T-helper 2 cell (primary cell): Measurements from ENCODE around the gene ROR1.

ENCODE experiments used
- DNase-seq, 5 experiments: peaks; one replicate each; pipeline versions ENCODE4 v3.0.0 to v3.0.0-alpha.2; 2012 to 2022

Gene ROR1

DNA sequence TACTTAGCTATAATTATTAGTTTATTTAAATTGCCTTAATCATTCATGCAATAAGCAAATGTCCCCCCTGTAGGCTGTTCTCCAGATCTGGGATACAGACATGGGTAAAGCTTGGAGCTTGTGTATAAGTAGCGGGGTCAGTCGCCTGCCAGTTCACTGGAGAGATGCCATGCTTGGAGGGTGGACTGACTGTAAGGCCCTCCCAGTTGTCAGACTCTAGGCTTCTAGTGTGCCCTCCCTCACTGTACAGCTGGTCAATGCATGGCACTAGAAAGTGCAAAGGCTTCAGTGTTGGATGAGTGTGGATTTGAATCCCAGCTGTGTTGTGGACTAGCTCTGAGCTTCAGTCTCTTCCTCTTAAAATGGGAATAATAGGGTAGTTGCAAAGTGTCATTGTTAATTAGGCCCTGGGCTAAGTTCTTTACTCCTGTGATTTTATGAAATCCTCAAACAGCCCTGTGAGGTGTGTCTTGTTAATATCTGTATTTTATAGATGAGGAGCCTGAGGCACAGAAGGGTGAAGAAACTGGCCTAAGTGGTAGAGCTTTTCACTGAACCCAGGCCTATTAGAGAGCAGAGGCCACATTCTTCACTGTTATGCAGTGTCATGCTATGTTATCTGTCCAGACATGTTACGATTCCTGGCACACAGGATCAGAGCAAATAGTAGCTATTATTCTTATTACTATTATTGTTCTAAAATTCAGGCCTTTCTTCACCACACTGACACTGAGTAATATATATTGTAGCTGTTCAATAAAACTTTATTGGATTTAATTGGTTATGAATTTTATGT lies 85.9 kb downstream of the ROR1 start:
- no peak for DNase-seq

DNA sequence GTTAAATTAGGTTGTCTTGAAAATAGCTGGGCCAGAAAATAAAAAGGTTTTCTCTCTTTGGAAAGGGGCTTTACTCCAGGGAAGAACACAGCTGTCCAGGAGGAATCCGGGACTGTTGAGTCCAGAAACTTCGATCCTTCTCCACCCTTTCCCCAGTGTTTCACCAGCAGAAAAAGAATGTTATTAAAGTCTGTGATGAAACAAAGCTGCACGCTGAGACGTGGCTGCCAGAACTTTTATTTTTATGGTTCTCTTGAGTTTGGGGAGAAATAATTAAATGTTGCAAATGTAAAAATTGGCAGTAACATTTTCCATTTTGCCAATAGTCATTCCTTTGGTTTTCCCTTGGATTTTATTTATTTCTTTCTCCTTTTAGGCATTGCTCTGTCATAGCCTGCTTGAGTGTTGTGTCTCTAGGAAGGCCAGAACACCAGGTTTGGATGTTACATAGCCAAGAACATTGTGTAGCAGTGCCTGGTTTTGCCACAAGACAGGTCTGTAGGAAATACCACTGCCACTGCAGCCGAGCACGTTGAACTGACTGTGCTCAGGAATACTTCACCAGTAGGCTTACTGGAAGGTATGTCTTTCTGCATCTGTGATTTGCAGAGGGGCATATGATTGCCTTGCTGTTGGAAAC lies 87.4 kb downstream of the ROR1 start:
- DNase-seq = no peak

DNA sequence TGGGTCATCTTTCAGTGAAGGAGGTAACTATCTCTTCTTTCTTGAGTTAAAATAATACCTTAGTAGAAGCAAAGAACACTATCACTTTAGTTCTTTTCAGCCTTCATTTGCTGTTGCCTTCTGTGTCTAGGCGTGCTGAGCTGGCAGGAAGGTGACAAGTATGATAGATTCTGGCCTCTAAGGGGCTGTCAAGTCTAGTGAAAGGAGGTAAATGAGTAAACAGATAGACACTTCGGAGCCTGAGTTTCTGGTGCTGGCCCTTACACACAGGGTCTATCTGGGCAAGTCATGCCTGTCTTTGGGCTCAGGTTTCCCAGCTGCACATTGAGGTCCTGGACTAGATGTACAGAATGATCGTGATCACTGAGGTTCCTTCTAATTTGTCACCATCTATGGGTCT lies 89.3 kb downstream of the ROR1 start:
- DNase-seq = no peak

DNA sequence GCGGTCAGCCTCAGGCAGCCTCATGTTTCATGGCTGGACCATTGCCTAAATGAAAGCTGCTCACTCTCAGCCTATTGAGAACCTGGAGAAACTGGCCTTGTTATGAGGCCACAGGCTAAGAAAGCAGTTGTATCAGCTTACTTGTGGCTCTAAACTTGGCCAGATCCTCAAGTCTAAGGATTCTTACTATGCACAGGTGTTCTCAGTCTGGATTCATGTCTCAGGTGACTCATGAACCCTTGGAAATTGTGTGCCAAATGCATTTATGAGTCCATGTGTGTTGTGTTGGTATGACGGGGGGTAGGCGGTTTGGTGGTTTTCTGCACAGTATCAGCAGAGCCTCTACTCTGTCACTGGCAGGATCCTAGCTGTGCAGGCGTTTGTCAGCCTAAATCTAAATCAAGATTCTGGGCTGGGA lies 90.4 kb downstream of the ROR1 start:
- DNase-seq = no peak

DNA sequence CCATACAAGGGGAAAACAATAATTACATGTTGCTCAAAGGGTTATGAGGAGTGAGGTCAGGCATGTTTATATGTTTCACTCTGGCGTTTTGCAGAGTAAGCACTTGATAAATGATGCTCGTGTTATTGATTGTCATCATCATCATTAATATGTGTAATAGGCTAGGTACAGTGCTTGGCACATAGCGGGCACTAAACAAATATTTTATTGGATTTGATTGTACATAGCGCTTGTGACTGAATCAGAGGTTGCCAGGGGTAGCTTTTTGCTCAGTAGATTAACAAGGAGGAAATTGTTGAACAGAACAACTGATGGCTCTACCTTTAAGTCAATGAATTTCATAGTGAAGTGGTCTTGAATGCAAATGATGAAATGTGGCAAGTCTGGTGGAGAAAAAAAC lies 91.7 kb downstream of the ROR1 start:
- DNase-seq = no peak

DNA sequence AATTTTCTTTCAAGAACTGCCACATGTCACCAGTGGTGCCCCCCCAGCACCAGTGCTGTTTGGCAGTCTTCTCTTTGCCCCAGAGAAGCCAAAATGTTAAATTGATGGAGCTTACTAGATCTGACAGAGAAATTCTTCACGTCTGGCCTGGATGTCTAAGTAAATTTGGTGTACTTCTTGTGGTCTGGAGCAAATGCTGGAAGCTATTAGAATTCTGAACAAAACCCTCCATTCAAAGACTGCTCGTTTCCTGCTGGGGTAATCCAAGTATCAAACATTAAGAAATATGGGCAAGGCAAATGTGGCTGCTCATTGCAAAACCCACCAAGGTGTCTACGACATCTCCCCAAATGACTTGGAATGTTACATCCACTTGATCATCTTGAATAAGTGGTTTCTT lies 92.3 kb downstream of the ROR1 start:
- no peak for DNase-seq

DNA sequence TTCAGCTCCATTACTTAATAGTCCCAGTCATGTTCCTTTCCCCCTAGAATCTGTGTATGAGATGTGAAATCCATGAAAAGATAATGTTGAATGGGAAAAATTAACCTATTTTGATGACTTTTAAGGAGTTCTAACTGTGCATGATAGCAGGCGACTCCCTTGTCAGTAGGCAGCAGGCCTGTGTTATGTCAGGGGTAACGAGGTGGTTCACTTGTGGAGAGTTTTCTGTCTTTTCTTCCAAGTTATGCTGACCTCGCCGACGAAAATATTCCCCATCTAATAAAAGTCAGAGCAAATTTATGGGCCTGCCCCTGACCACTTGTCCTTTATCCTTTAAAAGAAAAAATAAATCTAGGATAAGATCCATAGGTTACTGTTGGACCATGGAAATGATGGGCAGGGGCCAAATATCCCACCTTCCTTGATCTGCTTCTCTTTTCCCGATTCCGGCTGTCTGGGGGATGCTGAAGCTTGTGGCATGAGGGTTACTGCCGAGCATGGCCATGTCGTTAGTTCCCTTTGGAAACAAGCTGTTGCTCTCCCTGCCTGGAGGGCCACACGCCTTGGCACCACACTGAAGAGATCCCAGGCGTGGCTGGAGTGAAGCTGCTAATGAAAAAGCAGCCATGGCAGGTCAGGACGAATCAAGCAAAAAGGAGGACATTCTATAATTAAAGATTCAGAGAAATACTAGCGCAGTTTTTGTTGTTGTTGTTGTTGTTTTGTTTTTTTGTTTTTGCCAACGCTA lies 93.8 kb downstream of the ROR1 start:
- no peak for DNase-seq

DNA sequence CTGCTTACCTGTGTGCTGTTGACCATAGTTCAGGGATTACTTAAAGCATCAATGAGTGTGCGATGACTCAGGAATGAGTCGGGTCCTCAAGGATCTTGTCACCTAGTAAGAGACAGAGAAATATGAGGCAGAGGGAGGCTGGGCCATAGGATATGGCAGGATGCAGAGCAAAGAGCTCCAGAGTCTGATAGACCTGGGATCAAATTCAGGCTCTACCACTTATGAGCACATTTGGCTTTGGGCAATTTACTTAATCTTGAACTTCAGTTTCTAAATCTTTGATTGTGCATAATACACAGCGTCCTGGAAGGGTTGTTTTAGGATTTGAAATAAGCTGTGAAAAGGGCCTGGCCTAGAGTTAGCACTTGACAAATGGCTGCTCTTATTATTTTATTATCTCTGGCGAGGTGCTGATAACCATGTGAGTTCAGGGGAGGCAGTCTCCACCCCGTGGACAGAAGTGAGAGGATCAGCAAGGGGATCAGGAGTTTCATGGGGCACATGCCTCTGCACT lies 94.5 kb downstream of the ROR1 start:
- no peak for DNase-seq

DNA sequence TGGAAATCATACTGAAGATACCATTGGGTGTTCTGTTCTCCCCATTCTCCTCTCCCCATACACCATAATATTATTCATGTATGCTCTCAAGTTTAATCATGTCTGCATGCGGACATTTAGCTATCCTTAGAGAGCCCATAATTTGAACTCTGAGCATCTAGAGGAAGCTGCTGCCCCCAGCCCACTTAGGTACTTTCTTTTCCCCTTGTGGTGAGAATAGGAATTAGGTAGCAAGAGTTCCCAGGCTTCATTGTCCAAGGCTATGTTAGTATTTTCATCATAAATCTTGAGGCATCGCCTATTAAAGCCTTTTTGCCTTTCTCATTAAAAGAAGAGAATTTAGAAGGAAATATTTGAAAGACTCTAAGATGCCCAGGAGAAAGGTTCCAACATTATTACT lies 96.3 kb downstream of the ROR1 start:
- DNase-seq = no peak

DNA sequence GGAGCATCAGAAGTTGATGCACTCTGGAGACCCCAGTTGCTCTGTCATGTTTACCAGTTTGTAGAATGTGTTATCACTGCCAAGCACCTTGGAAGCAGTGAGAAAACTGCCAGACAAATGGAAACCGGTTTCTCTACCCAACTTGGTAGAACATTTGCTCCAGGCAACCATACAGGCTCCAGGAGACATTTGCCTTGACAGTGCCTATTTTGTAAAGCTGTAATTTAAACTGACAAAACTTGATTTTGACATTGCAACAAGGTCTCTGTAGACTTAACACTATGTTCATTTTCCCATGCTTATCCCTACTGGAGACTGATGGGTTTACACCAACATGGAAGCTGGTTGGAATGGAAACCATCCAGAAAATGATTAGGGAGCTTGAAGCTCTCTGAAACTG lies 97.6 kb downstream of the ROR1 start:
- no peak for DNase-seq

DNA sequence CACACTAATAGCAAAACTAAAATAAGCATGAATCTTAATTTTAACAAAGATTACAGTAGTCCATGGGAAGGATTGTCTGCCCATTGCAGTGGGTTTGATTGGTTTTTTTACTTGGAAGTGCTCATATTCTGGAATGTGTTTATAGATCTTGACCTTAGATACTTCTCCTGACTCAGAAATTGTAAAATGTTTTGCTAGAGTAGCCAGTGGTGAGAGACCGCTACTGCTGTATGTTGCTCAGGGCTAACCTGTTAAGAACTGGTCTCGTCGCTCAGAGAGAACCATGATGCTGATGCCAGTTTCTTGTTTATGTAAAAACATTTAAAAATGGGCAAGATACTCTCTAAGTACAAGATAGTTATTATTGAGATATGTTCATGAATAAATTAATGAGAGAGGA lies 99.9 kb downstream of the ROR1 start:
- no peak for DNase-seq

DNA sequence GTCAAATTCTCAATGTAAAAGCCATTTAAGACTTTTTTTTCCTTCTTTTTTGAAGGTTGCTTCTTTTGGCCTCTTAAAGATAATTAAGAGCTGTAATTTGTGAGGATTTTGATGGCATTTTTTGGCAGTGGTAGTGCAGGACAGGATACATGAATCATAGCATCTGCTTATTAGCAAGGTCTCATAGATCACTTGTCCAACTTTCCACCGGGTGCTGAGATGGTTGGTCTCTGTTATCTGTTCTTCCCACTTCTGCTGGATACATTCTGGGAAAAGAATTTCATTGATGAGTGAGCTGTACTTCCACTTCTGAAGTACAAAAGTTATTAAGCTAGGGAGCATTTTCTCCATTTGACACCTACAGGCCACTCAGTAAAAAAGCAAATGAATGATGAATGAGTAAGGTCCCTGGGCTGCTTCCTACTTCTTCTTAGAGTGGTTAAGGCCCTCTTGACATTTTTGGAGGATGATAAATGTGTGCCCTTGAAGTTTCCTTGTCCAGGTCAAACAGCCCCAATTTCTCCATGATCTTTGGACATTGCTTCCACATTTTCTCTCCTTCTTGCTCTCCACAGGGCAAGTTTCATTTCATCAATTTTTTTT lies 100.6 kb downstream of the ROR1 start:
- no peak for DNase-seq

DNA sequence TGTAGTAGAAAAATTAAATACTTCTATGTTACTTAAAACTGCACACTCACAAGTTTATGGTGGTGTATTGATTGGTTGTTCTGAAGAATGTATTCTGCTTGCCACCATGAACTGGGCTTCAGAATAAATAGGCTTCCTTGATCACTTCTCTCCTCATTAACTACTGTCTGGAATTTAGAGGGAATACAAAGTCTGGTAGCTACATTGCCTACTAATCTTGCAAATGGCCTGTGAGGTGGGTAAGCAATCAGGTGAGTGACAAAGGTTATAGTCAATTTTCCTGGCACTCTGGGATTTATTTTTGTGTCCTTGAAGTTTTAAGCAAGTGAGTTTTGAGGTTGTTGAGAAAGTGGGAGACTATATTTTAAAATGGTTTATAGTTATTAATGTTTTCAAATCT lies 101.8 kb downstream of the ROR1 start:
- DNase-seq = no peak

DNA sequence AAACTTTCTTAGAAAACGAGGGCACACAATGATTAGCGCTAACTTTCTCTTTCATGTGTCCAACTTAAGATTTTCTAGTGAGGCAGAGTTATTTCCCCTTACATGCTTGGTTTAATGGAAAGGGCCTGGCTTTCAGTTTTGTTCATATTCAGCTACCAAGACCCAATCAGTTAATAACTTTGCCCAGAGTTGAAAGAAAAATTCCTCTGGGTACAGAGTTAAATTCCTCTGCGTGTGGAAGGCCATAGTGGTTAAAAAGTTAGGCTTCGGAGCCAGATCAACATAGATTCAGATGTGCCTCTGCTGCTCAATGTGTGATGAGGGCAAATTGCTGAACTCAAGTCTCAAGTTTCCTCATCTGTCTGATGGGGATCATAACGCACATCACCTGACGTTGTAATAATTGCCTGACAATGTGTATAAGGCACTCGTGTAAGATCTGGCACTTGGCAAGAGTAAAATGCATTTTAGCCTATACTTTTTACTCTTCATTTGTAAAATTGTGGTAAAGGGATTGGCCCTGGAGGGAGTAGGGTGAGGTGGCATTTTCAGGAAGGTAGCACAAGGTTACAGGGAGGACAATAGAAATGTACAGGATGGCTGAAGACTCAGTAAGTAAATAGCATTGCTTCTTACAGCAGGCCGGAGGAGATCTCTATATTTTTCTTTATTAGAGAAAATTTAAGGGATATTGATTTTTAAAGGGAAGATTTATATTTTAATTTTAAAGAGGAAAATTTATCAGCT lies 103.4 kb downstream of the ROR1 start:
- no peak for DNase-seq

DNA sequence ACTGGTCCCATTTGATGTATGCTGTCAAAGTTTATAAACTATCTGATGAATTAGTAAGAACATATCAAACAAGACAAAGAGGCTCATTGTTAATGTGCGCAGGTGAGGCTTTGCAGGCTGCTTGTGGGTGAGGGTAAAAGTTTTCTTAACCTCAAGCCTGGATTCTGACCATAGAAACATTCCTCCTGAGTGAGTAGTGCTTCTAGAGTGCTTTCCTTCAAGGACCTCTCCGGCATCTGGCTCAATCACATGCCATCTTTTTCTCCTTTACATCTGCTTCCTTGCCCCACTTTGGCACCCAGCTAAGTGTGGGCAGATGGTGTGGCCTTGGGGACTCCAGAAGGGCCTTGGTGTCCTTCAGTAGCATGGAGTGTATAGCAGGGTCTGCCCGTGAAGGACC lies 104.0 kb downstream of the ROR1 start:
- no peak for DNase-seq

DNA sequence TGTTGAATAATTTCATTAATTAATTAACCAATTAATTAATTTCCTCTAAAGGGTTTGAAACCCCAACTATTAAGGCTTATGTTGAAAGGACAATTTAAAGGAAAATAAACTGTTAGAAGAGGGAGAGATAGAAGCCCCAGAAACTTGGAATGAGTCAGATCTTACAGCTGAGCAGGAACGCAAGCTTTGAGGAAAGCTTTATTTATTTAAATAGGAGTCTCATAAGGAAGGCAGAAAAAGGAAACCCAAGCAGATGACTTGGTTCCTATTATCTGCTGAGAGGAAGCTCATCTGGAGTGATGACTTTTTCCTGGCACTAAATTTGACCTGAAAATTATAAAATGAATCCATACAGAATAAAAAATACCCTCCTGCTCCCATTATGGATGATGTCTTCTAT lies 105.1 kb downstream of the ROR1 start:
- DNase-seq = no peak

DNA sequence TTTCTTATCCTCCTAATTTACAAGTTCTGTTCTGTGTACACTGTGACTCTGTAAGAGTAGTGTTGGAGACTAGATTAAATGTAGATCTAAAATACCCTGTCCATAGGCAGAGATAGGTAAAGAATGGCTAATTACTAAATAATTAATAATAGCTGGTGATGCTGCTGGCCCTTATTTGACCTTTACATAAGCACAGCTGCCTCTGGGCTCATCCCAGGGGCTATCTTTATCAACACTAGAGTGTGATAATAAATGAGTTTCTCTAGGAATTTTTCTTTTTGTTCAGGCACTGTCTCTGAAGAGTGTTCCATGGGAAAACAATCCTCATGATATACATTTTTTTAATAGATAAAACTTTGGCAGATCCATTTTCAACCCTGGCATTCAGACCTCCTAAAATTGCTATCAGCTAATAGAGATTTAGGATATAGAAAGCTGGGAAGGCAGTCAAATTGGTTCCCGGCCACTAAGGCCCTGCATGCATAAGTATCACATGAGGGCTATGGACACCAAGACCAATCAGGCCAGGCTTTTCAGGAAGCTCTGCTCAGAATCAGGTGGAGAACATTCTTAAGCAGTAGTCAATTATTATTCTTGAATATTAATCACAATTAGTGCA lies 107.2 kb downstream of the ROR1 start:
- DNase-seq = no peak

DNA sequence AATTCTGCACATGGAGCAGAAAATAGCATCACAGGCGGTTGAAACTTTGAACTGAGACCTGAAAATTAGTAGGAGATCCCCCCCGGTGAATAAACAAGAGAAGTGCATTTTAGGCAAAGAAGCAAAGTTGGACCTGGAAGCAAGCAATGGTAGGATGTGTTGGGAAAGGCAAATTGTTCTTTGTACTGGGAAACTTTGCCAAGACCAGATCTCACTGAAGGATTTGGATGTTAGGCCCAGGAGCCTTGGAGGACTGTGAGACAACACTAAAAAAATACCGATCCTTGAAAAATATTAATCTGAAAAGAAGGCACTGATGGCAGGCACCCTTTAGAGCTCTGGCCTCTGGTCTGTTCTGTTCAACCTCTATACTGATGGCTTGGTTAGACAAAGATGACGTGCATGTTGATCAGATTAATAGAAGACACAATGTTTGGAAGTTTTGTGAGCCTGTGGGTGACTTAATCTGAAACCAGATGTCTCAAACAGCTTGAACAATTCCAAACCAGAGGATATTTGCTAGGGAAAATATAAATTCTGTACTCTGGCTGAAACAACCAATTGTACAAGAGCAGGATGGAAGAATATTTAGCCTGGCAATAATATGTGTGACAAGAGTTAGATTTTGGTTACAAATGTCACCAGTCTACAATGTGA lies 108.4 kb downstream of the ROR1 start:
- DNase-seq = no peak

DNA sequence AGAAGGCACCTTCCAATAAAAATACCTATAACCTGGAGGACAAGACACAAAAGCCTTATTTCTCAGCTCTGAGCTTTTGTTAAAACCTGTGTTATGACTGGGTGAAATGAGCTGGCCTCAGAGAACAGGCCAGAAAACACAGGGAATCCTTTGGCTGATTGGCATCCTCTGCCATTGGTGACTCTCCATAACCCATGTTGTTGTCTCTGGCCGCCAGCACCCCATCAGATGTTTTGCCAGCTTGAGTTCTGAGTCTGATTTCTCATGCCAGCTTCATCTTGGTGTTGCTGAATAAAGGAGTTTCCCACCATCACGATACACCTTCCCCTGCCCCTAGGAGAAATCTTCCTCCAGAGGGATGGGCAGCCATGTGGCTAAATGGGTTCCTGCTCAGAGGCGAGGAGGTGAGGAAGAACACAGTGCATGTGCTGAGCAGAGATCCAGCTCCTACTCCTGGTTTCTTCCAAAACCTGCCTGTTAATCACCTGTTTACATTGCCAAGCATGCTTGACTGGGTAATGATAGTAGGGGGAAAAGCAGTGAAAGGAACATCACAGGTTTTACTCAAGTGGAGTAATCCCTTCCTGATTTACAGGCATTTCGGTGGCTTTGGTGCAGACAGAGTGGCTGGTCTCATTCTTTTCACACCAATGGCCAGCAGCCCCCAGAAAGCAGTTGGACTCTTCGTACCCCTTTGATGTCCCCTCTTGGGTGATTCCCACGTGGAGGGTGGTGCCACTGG lies 109.8 kb downstream of the ROR1 start:
- no peak for DNase-seq

DNA sequence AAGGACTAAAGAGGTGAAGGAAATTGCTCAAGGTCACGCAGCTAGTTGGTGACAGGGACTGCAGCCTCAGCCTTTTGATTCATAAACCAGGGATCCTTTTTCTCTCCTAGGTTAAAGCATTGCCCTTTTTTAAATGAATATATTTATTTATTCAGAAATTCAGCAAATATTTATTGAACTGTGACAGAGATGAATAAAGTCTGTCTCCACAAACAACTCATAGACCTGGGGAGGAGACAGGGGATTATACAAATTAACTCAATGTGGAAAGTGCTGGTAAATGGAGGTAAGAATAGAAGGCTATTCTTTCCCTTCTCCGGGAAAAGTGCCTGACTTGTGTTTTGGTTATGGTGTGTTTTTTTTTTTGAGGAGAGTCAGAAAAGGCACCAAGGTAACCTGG lies 110.7 kb downstream of the ROR1 start:
- no peak for DNase-seq

DNA sequence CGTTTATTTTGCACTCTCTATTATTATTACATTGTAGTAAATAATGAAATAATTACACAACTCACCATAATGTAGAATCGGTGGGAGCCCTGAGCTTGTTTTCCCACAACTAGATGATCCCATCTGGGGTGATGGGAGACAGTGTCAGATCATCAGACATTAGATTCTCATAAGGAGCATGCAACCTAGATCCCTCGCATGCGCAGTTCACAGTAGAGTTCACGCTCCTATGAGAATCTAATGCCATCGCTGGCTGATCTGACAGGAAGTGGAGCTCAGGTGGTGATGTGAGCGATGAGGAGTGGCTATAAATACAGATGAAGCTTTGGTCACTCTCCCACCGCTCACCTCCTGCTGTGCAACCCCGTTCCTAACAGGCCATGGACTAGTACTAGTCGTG lies 112.1 kb downstream of the ROR1 start:
- peak in 1 of 5 experiments; percentile 1 for DNase-seq
